ENCODE results near the gene SLC25A5. TPM values are rescaled to one million over a fixed set of nuclear protein-coding genes. Genes with fewer than 3 reads are reported as not detected.
A peak's percentile ranks its signal among the peaks of the same experiment; 100 is the strongest.

Gene SLC25A5
- polyA plus RNA-seq, 1 of the 3 experiments (the other 2 are of a cell fraction) = 387 TPM

- no peak for TF ChIP-seq IRF3 (IDR thresholded peaks at IDR 0.05; ENCODE audit: low read depth, low read length)
- no peak for TF ChIP-seq MEF2A (IDR thresholded peaks at IDR 0.05; ENCODE audit: borderline replicate concordance, low read depth)
- TF ChIP-seq GATA2 (CRISPR knock-in tag; IDR thresholded peaks at IDR 0.05) = no peak
- no peak for TF ChIP-seq GABPA (IDR thresholded peaks at IDR 0.05; ENCODE audit: low read depth)
- TF ChIP-seq MAX (IDR thresholded peaks at IDR 0.05; ENCODE audit: low read depth) = no peak
- no peak for TF ChIP-seq FOXJ3 (CRISPR knock-in tag; IDR thresholded peaks at IDR 0.05)
- no peak for TF ChIP-seq RXRA (IDR thresholded peaks at IDR 0.05; ENCODE audit: borderline replicate concordance, low read depth)
- no peak for TF ChIP-seq USF2 (IDR thresholded peaks at IDR 0.05; ENCODE audit: borderline replicate concordance, low read depth, low read length)
- no peak for TF ChIP-seq TAF1 (IDR thresholded peaks at IDR 0.05; ENCODE audit: borderline replicate concordance, low read depth, low read length)
Measured at GRCh38 chrX:119479845-119480244, 11.6 kb downstream of the SLC25A5 start (continued).

- ChIA-PET CTCF (interaction anchor here (1.0 to 3.6 kb wide), 6 partner anchors 12 to 273 kb away, joined by 3 to 12 read pairs (median 3); no protein-coding TSS in a partner anchor), POLR2A (interaction anchor here (0.8 kb wide), 1 partner anchor 13 kb away, joined by 3 read pairs; the partner anchor contains the start of gene SLC25A5)
- Histone ChIP-seq H3F3A (replicated peaks; ENCODE audit: insufficient read depth) (no peaks in the 10 kb centered on the region), H2AFZ (ENCODE audit: low read depth) (no peak overlapping the region), H3K9me3 (no peaks in the 10 kb centered on the region), H3K79me2 (ENCODE audit: insufficient read depth) (no peaks in the 10 kb centered on the region), H3K4me1 (ENCODE audit: control insufficient read depth in 1 of 2, insufficient read depth in 2 of 2, low read depth in 1 of 2, low read length in 1 of 2) (peaks cover 0 to 6% of the 10 kb centered on the region in 2 experiments; a peak in 1 of 4 replicates), H3K4me3 (ENCODE audit: low read depth in 2 of 2, low read length in 1 of 2) (no peak overlapping the region), H3K36me3 (replicated peaks in 1 of 2; ENCODE audit: control insufficient read depth in 1 of 2, insufficient read depth in 2 of 2, low read length in 1 of 2) (no peaks in the 10 kb centered on the region), H4K20me1 (ENCODE audit: insufficient read depth) (no peaks in the 10 kb centered on the region), H3K27me3 (ENCODE audit: insufficient read depth) (peaks cover 26% of the 10 kb centered on the region; the same call in 1 of the 2 replicates), H3K4me2 (no peak overlapping the region), H3K9me2 (no peaks in the 10 kb centered on the region), H3K9ac (no peak overlapping the region), H3K27ac (ENCODE audit: low read depth in 2 of 2, low read length in 1 of 2) (no peak overlapping the region)
- WGBS (ENCODE audit: low lambda C conversion rate) = 44% methylated on average over 3 of the region's 4 CpGs
- peak; percentile 38 for DNase-seq
- TF ChIP-seq SIN3A (IDR thresholded peaks at IDR 0.05; ENCODE audit: borderline replicate concordance, low read depth, low read length) = no peak
Measured at GRCh38 chrX:119481323-119481801, 13.1 kb downstream of the SLC25A5 start.

GRCh38 chrX:119482041-119482440, 13.8 kb downstream of the SLC25A5 start:
- Histone ChIP-seq H3K27me3 (ENCODE audit: insufficient read depth) (peaks cover 26% of the 10 kb centered on the region; the same call in 1 of the 2 replicates), H3K9me2 (no peaks in the 10 kb centered on the region), H3K4me1 (ENCODE audit: control insufficient read depth in 1 of 2, insufficient read depth in 2 of 2, low read depth in 1 of 2, low read length in 1 of 2) (peaks cover 0 to 6% of the 10 kb centered on the region in 2 experiments; a peak in 1 of 4 replicates), H3K4me2 (0 out of 2 replicates have a peak overlapping the region, but pooled peaks have one; percentile 52), H3K9me3 (no peaks in the 10 kb centered on the region), H2AFZ (ENCODE audit: low read depth) (peak overlapping the region; percentile 56; the same call in 1 of the 2 replicates), H4K20me1 (ENCODE audit: insufficient read depth) (no peaks in the 10 kb centered on the region), H3K36me3 (replicated peaks in 1 of 2; ENCODE audit: control insufficient read depth in 1 of 2, insufficient read depth in 2 of 2, low read length in 1 of 2) (no peaks in the 10 kb centered on the region), H3K79me2 (ENCODE audit: insufficient read depth) (no peaks in the 10 kb centered on the region), H3K4me3 (ENCODE audit: low read depth in 2 of 2, low read length in 1 of 2) (0 out of 4 replicates have a peak overlapping the region, but pooled peaks of 1 of the 2 experiments have one; percentile 37), H3K9ac (no peak overlapping the region), H3K27ac (ENCODE audit: low read depth in 2 of 2, low read length in 1 of 2) (no peak overlapping the region), H3F3A (replicated peaks; ENCODE audit: insufficient read depth) (no peaks in the 10 kb centered on the region)
- POLR2A ChIA-PET = interaction anchor here (0.8 to 1.2 kb wide), 2 partner anchors 13 to 14 kb away, joined by 3 read pairs; partner anchors contain the start of gene SLC25A5
- no peak for DNase-seq
- CTCF ChIA-PET = interaction anchor here (1.0 to 3.6 kb wide), 7 partner anchors 12 to 272 kb away, joined by 3 to 12 read pairs (median 3); no protein-coding TSS in a partner anchor
- 45% methylated on average over 10 of the region's 10 CpGs for WGBS (ENCODE audit: low lambda C conversion rate)
- TF ChIP-seq USF2 (IDR thresholded peaks at IDR 0.05; ENCODE audit: borderline replicate concordance, low read depth, low read length) = no peak
- no peak for TF ChIP-seq ZBTB33 (IDR thresholded peaks at IDR 0.05; ENCODE audit: borderline replicate concordance, low read depth)
- TF ChIP-seq GATA2 (CRISPR knock-in tag; IDR thresholded peaks at IDR 0.05) = no peak
- TF ChIP-seq MXI1 (IDR thresholded peaks at IDR 0.05; ENCODE audit: low read depth, low read length) = no peak
- no peak for TF ChIP-seq EZH2phosphoT487 (IDR thresholded peaks at IDR 0.05; ENCODE audit: borderline replicate concordance, low read depth)
- no peak for TF ChIP-seq GABPA (IDR thresholded peaks at IDR 0.05; ENCODE audit: low read depth)
- no peak for TF ChIP-seq JUND (IDR thresholded peaks at IDR 0.05)
- TF ChIP-seq TAF1 (IDR thresholded peaks at IDR 0.05; ENCODE audit: borderline replicate concordance, low read depth, low read length) = no peak
- TF ChIP-seq RXRA (IDR thresholded peaks at IDR 0.05; ENCODE audit: borderline replicate concordance, low read depth) = no peak
- no peak for TF ChIP-seq FOSL2 (IDR thresholded peaks at IDR 0.05; ENCODE audit: borderline replicate concordance, low read depth)

Data from SK-N-SH (cell line).